HuH-7 (cell line): ENCODE data around the gene SH3D19.
"Not testable (repeated sequence)": the region's sequence is repeated elsewhere in the genome, so short reads cannot be mapped to it uniquely, and the experiment has no call there.

Experiments
- DNase-seq: peaks from one replicate; pipeline ENCODE4 v3.0.0; 2011; ENCODE audit warnings: low spot score

Gene SH3D19

GRCh38 chr4:151150821-151151580 lies 174.4 kb downstream of the SH3D19 start:
- no peak for DNase-seq

GRCh38 chr4:151148261-151148660 lies 177.1 kb downstream of the SH3D19 start:
- DNase-seq = no peak

- DNase-seq = no peak
Measured at GRCh38 chr4:151147000-151147399, 178.4 kb downstream of the SH3D19 start.

- DNase-seq = no peak
Measured at GRCh38 chr4:151144329-151145072, 180.9 kb downstream of the SH3D19 start.

- no peak for DNase-seq
Measured at GRCh38 chr4:151143811-151144210, 181.6 kb downstream of the SH3D19 start.

DNA sequence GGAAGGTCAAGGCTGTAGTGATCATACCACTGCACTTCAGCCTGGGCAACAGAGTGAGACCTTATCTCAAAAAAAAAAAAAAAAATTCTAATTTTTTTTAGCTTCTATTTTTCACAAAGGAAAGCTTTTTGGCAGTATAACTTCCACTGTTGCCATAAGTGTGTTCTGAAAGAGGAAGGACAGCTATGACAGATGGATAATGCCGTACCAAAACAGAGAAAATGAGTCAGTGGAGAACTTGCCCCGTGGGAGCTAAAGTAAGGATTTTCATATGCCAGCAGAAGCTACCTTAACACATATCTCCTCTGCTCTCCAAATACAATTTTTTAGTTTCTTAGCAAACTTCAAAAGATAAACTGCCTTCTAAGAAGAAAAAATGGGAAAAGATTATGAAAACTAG lies 182.2 kb downstream of the SH3D19 start:
- DNase-seq = no peak

- DNase-seq = no peak
Measured at GRCh38 chr4:151142758-151143157, 182.6 kb downstream of the SH3D19 start.

GRCh38 chr4:151139814-151140213 lies 185.6 kb downstream of the SH3D19 start:
- no peak for DNase-seq

DNA sequence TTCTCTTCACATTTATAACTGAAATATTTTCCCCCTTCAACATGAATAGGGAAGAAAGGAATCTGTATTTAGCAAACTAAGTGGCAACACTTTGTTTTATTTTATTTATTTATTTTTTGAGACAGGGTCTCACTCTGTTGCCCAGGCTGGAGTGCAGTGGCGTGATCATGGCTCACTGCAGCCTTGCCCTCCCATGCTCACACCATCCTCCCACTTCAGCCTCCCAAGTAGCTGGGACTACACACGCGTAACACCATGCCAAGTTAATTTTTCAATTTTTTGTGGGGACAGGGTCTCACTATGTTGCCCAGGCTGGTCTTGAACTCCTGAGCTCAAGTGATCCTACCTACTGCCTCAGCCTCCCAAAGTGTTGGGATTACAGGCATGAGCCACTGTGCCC lies 189.4 kb downstream of the SH3D19 start:
- DNase-seq = not testable (repeated sequence)

- DNase-seq = no peak
Measured at GRCh38 chr4:151133311-151133710, 192.1 kb downstream of the SH3D19 start.

DNA sequence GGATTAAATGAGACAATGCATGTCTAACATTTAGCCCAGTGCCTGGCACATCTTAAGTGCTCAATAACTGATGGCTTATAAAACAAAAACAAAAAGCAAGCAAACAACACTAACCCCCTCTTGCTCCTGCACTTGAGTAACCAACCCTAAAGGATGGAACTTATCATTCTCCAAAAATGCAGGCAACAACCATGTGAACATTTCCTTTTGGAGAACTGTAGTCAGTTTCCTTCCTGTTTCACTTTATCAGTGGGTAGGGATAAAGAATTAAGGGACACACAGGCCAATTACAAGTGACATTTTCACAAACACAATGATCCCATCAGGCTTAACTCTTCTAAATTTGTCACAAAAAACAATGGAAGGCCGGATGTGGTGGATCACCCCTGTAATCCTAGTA lies 195.6 kb downstream of the SH3D19 start:
- DNase-seq = no peak

DNA sequence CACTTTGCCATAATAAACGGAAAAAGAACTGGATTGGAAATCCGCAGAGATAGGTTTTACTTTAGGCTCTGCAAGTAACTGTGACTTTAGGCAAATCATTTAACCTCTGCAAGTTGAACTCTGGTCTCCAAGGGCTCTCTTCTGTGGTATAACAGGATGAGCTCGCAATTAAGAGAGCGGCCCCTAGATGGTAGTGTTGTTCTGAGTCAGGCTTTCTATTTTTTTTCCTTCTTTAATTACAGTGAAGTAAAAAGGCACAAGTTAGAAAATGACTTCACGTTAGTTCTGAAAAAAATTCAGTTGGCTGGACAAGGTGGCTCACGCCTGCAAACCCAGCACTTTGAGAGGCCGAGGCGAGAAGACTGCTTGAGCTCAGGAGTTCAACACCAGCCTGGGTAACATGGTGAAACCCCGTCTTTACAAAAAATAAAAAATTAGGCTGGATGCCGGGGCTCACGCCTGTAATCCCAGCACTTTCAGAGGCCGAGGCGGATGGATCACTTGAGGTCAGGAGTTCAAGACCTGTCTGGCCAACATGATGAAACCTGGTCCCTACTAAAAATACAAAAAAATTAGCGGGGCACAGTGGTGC lies 207.9 kb downstream of the SH3D19 start:
- DNase-seq = peak; percentile 53

DNA sequence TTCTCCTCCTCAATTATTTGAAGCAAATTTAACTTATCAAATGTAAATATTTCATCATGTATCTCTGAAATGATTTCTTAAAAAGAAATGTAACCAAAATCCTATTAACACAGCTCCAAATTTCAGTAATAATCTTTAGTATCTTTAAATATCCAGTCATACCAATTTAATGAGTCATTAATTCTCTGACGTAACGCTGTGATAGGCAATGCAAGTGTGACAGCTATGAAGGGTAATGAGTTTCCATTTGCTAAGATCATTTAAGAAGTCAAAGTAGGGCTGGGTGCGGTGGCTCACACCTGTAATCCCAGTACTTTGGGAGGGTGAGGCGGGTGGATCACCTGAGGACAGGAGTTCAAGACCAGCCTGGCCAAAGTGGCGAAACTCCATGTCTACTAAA lies 210.4 kb downstream of the SH3D19 start:
- no peak for DNase-seq

DNA sequence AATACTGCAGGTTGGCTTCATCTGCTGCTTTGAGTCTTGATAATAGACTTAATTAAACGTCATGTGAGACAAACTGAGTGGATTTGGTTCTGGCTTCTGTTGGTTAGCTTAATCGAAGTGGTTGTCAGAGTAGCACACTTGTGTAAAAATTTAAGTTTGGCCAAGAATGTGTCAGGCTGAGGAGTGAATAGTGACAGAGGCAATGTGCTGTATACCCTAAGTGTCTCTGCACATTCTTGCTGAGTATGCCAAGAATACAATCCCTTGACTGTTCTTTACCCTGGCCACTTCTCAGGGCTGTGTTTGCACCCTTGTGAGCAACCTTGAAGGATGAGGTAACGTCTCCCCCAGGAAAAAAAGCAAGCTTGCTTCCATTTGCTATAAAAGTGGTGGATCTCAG lies 211.1 kb downstream of the SH3D19 start:
- DNase-seq = no peak

GRCh38 chr4:151110236-151110635 lies 215.2 kb downstream of the SH3D19 start:
- DNase-seq = no peak

- DNase-seq = no peak
Measured at GRCh38 chr4:151107063-151107462, 218.3 kb downstream of the SH3D19 start.

- DNase-seq = no peak
Measured at GRCh38 chr4:151105454-151106032, 219.9 kb downstream of the SH3D19 start.

- no peak for DNase-seq
Measured at GRCh38 chr4:151104621-151105020, 220.8 kb downstream of the SH3D19 start.

- no peak for DNase-seq
Measured at GRCh38 chr4:151103758-151104157, 221.6 kb downstream of the SH3D19 start.

GRCh38 chr4:151100531-151100930 lies 224.9 kb downstream of the SH3D19 start:
- no peak for DNase-seq

GRCh38 chr4:151099976-151100417 lies 225.4 kb downstream of the SH3D19 start:
- DNase-seq = no peak

DNA sequence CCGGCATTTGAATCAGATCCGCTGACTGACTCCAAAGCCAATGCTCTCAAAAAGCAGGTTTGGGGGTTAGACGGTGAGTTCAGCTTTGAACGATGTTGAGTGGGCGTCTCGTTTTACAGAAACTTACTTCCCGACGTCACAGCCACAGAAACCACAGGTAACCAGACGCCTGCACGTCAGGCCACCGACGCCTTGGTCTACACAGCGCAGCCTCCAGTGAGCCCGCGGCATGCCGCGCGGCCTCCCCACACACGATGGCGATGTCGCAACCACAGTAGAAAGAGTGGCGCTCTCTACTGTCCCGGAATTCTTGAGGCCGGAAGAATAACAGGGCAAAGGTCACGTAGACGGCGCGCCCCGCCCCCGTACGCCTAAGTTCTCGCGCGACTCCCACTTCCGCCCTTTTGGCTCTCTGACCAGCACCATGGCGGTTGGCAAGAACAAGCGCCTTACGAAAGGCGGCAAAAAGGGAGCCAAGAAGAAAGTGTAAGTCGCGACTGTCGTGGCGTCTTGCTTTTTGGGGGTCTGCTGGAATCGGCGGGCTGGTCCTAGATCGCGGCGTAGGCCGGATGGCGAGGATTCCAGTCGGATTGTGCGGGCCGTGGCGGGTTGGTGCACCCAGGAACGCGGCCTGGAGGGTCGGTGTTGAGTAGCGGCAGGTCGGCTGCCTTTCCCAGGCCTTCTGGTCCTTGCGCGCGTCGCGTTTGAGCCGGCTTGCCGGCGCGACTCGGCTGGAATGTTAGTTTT lies 226.0 kb downstream of the SH3D19 start, which contains the start of gene RPS3A:
TSS of gene RPS3A (plus strand) at position 400 of the 747 bp plus-strand sequence. CDS start at position 425, 25 bp downstream.
- DNase-seq = peak; percentile 79
